H9 (cell line): ENCODE data around the gene STAB1. TPM values are rescaled to one million over a fixed set of nuclear protein-coding genes. Genes with fewer than 3 reads are reported as not detected.
A peak's percentile ranks its signal among the peaks of the same experiment; 100 is the strongest.

Experiments
- DNase-seq: peaks from one replicate; pipeline ENCODE4 v3.0.0-alpha.2; 2017
- H2AFZ ChIP-seq: one replicate; pipeline ENCODE4 v1.6.1; 2013; ENCODE audit warnings: mild to moderate bottlenecking, low read length, control low read depth, moderate library complexity
- H2AK5ac ChIP-seq: 2 replicates; pipeline ENCODE4 v1.6.1; 2013; ENCODE audit warnings: low read length, control low read depth, mixed read lengths; ENCODE audit not compliant: insufficient read length
- H2BK120ac ChIP-seq: one replicate; pipeline ENCODE4 v1.6.1; 2013; ENCODE audit warnings: low read depth, mild to moderate bottlenecking, low read length, control low read depth, inconsistent platforms; ENCODE audit not compliant: poor library complexity, severe bottlenecking
- H2BK12ac ChIP-seq: 2 replicates; pipeline ENCODE4 v1.6.1; 2013; ENCODE audit warnings: low read length, control low read depth, mixed read lengths, low read depth; ENCODE audit not compliant: insufficient read length
- H2BK15ac ChIP-seq: 2 replicates; pipeline ENCODE4 v1.6.1; 2013; ENCODE audit warnings: low read depth, low read length, control low read depth
- H2BK20ac ChIP-seq: one replicate; pipeline ENCODE4 v1.6.1; 2013; ENCODE audit warnings: low read depth, mild to moderate bottlenecking, low read length, control low read depth, inconsistent platforms; ENCODE audit not compliant: poor library complexity, severe bottlenecking
- H2BK5ac ChIP-seq: 2 replicates; pipeline ENCODE4 v1.6.1; 2013; ENCODE audit warnings: low read length, control low read depth, mixed read lengths; ENCODE audit not compliant: insufficient read length
- H3K14ac ChIP-seq: 2 replicates; pipeline ENCODE4 v1.6.1; 2013; ENCODE audit warnings: low read length, control low read depth; ENCODE audit not compliant: insufficient read depth
- H3K18ac ChIP-seq: 2 replicates; pipeline ENCODE4 v1.6.1; 2013; ENCODE audit warnings: low read depth, mild to moderate bottlenecking, mixed read lengths, low read length, control low read depth; ENCODE audit not compliant: insufficient read length
- H3K23ac ChIP-seq: 2 replicates; pipeline ENCODE4 v1.6.1; 2013; ENCODE audit warnings: low read length, control low read depth, mixed read lengths, low read depth; ENCODE audit not compliant: insufficient read length
- H3K23me2 ChIP-seq: 2 replicates; pipeline ENCODE4 v1.6.1; 2013; ENCODE audit warnings: low read depth, mild to moderate bottlenecking, mixed read lengths, low read length, control low read depth; ENCODE audit not compliant: insufficient read length, poor library complexity, severe bottlenecking
- H3K27ac ChIP-seq: 2 replicates; pipeline ENCODE4 v1.5.1; 2013; ENCODE audit warnings: low read length, control low read depth, mixed read lengths, low read depth; ENCODE audit not compliant: insufficient read length
- H3K27me3 ChIP-seq: 2 replicates; pipeline ENCODE4 v1.6.1; 2013; ENCODE audit warnings: low read length, control low read depth, inconsistent platforms; ENCODE audit not compliant: insufficient read depth
- H3K4ac ChIP-seq: 2 replicates; pipeline ENCODE4 v1.6.1; 2013; ENCODE audit warnings: low read depth, mild to moderate bottlenecking, control low read depth, inconsistent platforms, low read length, moderate library complexity
- H3K4me1 ChIP-seq: 2 replicates; pipeline ENCODE4 v1.6.1; 2013; ENCODE audit warnings: low read length, control low read depth, inconsistent platforms; ENCODE audit not compliant: insufficient read depth
- H3K4me2 ChIP-seq: 2 replicates; pipeline ENCODE4 v1.6.1; 2013; ENCODE audit warnings: low read length, control low read depth, mixed read lengths; ENCODE audit not compliant: insufficient read length, insufficient read depth
- H3K56ac ChIP-seq: 2 replicates; pipeline ENCODE4 v1.6.1; 2013; ENCODE audit warnings: low read depth, mild to moderate bottlenecking, mixed read lengths, low read length, control low read depth; ENCODE audit not compliant: insufficient read length
- H3K79me1 ChIP-seq: 2 replicates; pipeline ENCODE4 v1.6.1; 2013; ENCODE audit warnings: low read depth, mild to moderate bottlenecking, moderate library complexity, low read length, control low read depth, inconsistent platforms; ENCODE audit not compliant: insufficient read depth, poor library complexity, severe bottlenecking
- H3K79me2 ChIP-seq: 2 replicates; pipeline ENCODE4 v1.6.1; 2013; ENCODE audit warnings: low read length, control low read depth, inconsistent platforms; ENCODE audit not compliant: insufficient read depth
- H3K9ac ChIP-seq: 2 replicates; pipeline ENCODE4 v1.6.1; 2013; ENCODE audit warnings: low read length, control low read depth, mixed read lengths; ENCODE audit not compliant: insufficient read length; ENCODE audit errors: extremely low read depth
- H3K9me3 ChIP-seq: one replicate; pipeline ENCODE4 v1.6.1; 2013; ENCODE audit warnings: low read depth, low read length, inconsistent platforms; ENCODE audit not compliant: control insufficient read depth
- H3T11ph ChIP-seq: one replicate; pipeline ENCODE4 v1.6.1; 2013; ENCODE audit warnings: mild to moderate bottlenecking, low read length, control low read depth, inconsistent platforms
- H4K20me1 ChIP-seq: one replicate; pipeline ENCODE4 v1.6.1; 2013; ENCODE audit not compliant: control insufficient read depth, insufficient read length, insufficient read depth
- H4K5ac ChIP-seq: 2 replicates; pipeline ENCODE4 v1.6.1; 2013; ENCODE audit warnings: low read depth, mild to moderate bottlenecking, mixed read lengths, low read length, control low read depth; ENCODE audit not compliant: insufficient read length
- H4K8ac ChIP-seq: replicated peaks from 2 replicates; pipeline ENCODE4 v1.6.1; 2013; ENCODE audit warnings: low read length, control low read depth, mixed read lengths, low read depth; ENCODE audit not compliant: insufficient read length
- H4K91ac ChIP-seq: 2 replicates; pipeline ENCODE4 v1.6.1; 2013; ENCODE audit warnings: low read depth, mild to moderate bottlenecking, moderate library complexity, mixed read lengths, low read length, control low read depth; ENCODE audit not compliant: insufficient read length
- H3K27ac Mint-ChIP-seq, 3 experiments: 2 replicates in 2 of 3; 3 replicates in 1 of 3; pipeline ENCODE4 v1.8.0; 2020 to 2021; ENCODE audit warnings: mixed read lengths in 3 of 3, mild to moderate bottlenecking in 1 of 3, moderate library complexity in 1 of 3
- H3K27me3 Mint-ChIP-seq: 2 replicates; pipeline ENCODE4 v1.8.0; 2021; ENCODE audit warnings: low read depth, mild to moderate bottlenecking, moderate library complexity, mixed read lengths
- H3K36me3 Mint-ChIP-seq, 3 experiments: 2 replicates in 2 of 3; 3 replicates in 1 of 3; pipeline ENCODE4 v1.8.0; 2020 to 2021; ENCODE audit warnings: low read depth in 3 of 3, mixed read lengths in 3 of 3; ENCODE audit not compliant: insufficient read depth in 1 of 3
- H3K4me1 Mint-ChIP-seq, 2 experiments: 2 replicates each; pipeline ENCODE4 v1.8.0; 2020; ENCODE audit warnings: mixed read lengths in 2 of 2
- H3K4me3 Mint-ChIP-seq, 2 experiments: 2 replicates in 1 of 2; 3 replicates in 1 of 2; pipeline ENCODE4 v1.8.0; 2020 to 2021; ENCODE audit warnings: mild to moderate bottlenecking in 2 of 2, mixed read lengths in 2 of 2, moderate library complexity in 1 of 2
- H3K9me3 Mint-ChIP-seq, 2 experiments: 2 replicates in 1 of 2; 3 replicates in 1 of 2; pipeline ENCODE4 v1.8.0; 2020; ENCODE audit warnings: mild to moderate bottlenecking in 2 of 2, mixed read lengths in 2 of 2, moderate library complexity in 1 of 2
- WGBS: extraction: QIAGEN DNeasy Blood & Tissue Kit; methylation state at CpG from one replicate; pipeline ENCODE4 v1.1.7; 2013; ENCODE audit warnings: missing lambda C conversion rate, low lambda C conversion rate, mixed read lengths; ENCODE audit not compliant: insufficient read length; ENCODE audit errors: extremely low coverage; 5-methylcytosine and 5-hydroxymethylcytosine counted together
- total RNA-seq: library from RNA; stranded (reverse); gene quantifications from 2 replicates; pipeline ENCODE4 v1.2.1, GENCODE V29; 2021
- TF ChIP-seq, protein P1 (sequence below): fragments of 200-600 bp; sonication (generic); conservative IDR thresholded peaks from 3 replicates; pipeline ENCODE4 v1.8.0; 2021; ENCODE audit warnings: antibody characterized with exemption, mild to moderate bottlenecking

STAB1 gene
- total RNA-seq, 1 experiment from 2014 or later: 1.5 TPM

DNA sequence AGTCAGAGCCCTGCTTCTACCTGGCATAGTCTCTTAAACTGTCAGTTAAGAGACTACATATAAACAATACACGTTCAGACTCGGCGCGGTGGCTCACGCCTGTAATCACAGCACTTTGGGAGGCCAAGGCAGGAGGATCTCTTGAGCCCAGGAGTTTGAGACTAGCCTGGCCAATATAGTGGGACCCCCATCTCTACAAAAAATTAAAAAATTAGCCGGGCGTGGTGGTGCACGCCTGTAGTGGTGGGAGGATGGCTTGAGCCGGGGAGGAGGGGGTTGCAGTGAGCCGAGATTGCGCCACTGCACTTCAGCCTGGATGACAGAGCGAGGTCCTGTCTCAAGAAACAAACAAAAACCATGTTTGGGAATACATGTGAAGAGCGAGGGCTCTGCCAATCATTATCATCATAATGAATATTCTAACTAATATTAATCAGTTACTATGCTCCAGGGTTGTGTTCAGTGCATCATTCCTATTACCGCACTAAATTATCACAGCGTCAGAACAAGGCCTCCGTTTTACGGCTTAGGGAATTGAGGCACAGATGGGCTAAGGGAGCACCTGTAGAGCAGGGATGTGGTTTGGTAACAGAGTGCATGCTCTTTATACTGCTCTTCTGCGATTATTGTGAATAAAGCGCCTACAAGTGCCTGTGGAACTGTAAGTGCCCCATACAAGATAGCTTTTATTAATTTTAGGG, 40.4 kb downstream of the STAB1 start:
- no peak overlapping the region for H4K91ac ChIP-seq
- H3K79me2 ChIP-seq: peaks cover 14% of the 10 kb centered on the region; the same call in 1 of the 2 replicates
- H4K5ac ChIP-seq: no peak overlapping the region
- no peak overlapping the region for H3K27ac ChIP-seq
- H3K4me1 Mint-ChIP-seq: peaks cover 43 to 45% of the 10 kb centered on the region in 2 experiments
- no peak overlapping the region for H3K4me2 ChIP-seq
- no peaks in the 10 kb centered on the region for H3K9me3 Mint-ChIP-seq
- no CpG with 5 or more reads among the region's 19 CpGs for WGBS
- peaks cover 24% of the 10 kb centered on the region for H3K23me2 ChIP-seq
- H3K36me3 Mint-ChIP-seq: peaks cover 14 to 27% (median 18%) of the 10 kb centered on the region in 3 experiments
- no peaks in the 10 kb centered on the region for H3K27me3 ChIP-seq
- no peak overlapping the region for H2BK5ac ChIP-seq
- no peak overlapping the region for H4K8ac ChIP-seq
- no peak overlapping the region for H2BK20ac ChIP-seq
- no peaks in the 10 kb centered on the region for H3K27me3 Mint-ChIP-seq
- H3K4ac ChIP-seq: no peak overlapping the region
- H4K20me1 ChIP-seq: no peaks in the 10 kb centered on the region
- no peak overlapping the region for H2AK5ac ChIP-seq
- H3T11ph ChIP-seq: no peak overlapping the region
- H2AFZ ChIP-seq: no peak overlapping the region
- H3K23ac ChIP-seq: no peak overlapping the region
- no peak overlapping the region for H3K9ac ChIP-seq
- H2BK15ac ChIP-seq: no peak overlapping the region
- no peak overlapping the region for H3K18ac ChIP-seq
- no peak overlapping the region for H2BK120ac ChIP-seq
- H3K27ac Mint-ChIP-seq: no peak overlapping the region
- H3K79me1 ChIP-seq: peaks cover 6% of the 10 kb centered on the region
- TF ChIP-seq, protein P1, sequence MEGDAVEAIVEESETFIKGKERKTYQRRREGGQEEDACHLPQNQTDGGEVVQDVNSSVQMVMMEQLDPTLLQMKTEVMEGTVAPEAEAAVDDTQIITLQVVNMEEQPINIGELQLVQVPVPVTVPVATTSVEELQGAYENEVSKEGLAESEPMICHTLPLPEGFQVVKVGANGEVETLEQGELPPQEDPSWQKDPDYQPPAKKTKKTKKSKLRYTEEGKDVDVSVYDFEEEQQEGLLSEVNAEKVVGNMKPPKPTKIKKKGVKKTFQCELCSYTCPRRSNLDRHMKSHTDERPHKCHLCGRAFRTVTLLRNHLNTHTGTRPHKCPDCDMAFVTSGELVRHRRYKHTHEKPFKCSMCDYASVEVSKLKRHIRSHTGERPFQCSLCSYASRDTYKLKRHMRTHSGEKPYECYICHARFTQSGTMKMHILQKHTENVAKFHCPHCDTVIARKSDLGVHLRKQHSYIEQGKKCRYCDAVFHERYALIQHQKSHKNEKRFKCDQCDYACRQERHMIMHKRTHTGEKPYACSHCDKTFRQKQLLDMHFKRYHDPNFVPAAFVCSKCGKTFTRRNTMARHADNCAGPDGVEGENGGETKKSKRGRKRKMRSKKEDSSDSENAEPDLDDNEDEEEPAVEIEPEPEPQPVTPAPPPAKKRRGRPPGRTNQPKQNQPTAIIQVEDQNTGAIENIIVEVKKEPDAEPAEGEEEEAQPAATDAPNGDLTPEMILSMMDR: no peak
- no peak for DNase-seq
- no peak overlapping the region for H3K56ac ChIP-seq
- peaks cover 6% of the 10 kb centered on the region for H3K4me1 ChIP-seq
- H3K14ac ChIP-seq: no peak overlapping the region
- H2BK12ac ChIP-seq: no peak overlapping the region
- H3K4me3 Mint-ChIP-seq: peak overlapping the region; percentile 75 to 99
- no peaks in the 10 kb centered on the region for H3K9me3 ChIP-seq
